ENCODE measurements around the gene HLCS. TPM values are rescaled to one million over a fixed set of nuclear protein-coding genes. Genes with fewer than 3 reads are reported as not detected.

Gene HLCS
- total RNA-seq, 2 donors from 2014 or later: 6.9 to 10.0 TPM

DNA sequence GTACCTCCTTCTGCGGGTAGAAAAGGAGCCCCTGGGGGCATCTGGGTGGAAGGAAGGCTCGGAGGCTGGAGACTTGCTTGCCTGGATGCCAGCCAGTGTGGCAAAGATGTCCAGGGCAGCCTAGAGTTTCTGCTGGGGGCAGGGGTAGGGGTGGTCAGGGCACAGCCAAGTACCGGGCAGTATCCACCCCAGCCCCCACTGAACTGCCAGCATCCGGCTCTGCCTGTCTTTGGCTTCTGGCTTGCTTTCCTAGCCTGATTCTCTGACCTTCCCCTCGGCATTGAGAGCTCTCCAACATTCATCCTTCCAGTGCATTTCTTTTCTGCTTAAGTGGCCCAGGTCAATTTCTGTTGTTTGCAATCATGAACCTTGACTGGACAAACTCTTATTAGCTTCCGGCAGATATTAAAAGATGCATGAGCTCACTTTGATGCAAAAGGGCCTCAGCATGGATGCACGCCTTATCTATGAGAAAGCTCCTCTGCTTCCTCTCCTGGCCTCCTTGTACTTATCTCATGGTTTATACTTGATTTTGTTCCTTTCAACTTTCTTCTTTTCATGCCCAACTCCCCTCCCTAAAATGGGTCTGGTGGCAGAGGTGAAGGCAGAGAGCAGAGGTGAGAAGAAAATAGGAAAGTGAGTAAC is 116.9 kb downstream of the HLCS start:
- Histone ChIP-seq H3K27me3 (no peaks in the 10 kb centered on the region), H3K27ac (no peak overlapping the region), H3K36me3 (no peaks in the 10 kb centered on the region), H3K9me3 (no peaks in the 10 kb centered on the region), H3K4me3 (no peak overlapping the region), H3K4me1 (no peaks in the 10 kb centered on the region)
- TF ChIP-seq, protein P1, sequence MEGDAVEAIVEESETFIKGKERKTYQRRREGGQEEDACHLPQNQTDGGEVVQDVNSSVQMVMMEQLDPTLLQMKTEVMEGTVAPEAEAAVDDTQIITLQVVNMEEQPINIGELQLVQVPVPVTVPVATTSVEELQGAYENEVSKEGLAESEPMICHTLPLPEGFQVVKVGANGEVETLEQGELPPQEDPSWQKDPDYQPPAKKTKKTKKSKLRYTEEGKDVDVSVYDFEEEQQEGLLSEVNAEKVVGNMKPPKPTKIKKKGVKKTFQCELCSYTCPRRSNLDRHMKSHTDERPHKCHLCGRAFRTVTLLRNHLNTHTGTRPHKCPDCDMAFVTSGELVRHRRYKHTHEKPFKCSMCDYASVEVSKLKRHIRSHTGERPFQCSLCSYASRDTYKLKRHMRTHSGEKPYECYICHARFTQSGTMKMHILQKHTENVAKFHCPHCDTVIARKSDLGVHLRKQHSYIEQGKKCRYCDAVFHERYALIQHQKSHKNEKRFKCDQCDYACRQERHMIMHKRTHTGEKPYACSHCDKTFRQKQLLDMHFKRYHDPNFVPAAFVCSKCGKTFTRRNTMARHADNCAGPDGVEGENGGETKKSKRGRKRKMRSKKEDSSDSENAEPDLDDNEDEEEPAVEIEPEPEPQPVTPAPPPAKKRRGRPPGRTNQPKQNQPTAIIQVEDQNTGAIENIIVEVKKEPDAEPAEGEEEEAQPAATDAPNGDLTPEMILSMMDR (IDR thresholded peaks at IDR 0.05): no peak
- no peak for DNase-seq (ENCODE audit: low spot score)

DNA sequence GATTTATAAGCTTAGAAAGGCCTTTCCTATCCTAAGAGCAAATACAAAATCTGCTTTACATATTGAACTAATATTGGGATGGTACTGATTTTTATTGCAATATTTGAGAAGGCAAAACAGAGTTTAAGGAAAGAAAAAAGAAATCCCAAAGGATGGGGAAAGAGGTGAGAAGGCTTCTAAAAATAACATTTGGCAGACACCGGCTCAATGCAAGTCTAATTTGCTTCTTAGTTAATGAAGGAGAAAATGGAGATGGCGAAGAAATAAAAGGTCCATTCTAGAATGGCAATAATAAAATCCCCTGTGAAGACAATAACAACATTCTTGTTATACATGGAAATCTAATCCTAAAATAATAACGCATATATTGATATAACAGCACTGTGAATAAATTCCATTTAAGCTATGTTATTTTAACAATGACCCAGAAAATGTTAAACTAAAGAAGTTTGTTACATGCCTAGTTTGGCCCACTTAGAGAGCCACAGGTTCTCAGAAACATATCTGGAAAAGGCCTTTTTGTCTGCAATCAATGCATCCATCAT is 117.7 kb downstream of the HLCS start:
- H3K36me3 ChIP-seq: no peaks in the 10 kb centered on the region
- no peaks in the 10 kb centered on the region for H3K9me3 ChIP-seq
- no peak for DNase-seq (ENCODE audit: low spot score)
- H3K27ac ChIP-seq: no peak overlapping the region
- TF ChIP-seq, protein P1 (IDR thresholded peaks at IDR 0.05): no peak
- no peaks in the 10 kb centered on the region for H3K4me1 ChIP-seq
- no peaks in the 10 kb centered on the region for H3K27me3 ChIP-seq
- no peak overlapping the region for H3K4me3 ChIP-seq

DNA sequence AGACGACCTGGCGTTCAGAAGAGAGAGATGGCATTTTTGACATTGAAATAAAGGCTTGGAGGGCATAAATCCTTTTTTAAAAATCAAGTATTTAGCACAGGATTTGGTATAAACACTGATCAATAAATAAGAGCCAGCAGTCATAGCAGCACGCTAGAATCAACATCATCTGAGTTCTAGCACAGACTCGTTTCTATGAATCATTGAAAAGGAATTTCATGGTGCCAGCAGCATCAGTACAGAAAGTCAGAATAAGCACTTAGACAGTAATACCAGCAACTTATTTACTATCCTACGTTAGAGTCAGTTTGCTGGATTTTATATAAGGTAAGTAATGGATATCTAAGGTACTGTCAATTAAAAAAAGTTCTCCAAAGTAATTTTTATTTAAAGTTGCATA is 119.3 kb downstream of the HLCS start:
- no peaks in the 10 kb centered on the region for H3K4me1 ChIP-seq
- H3K4me3 ChIP-seq: no peak overlapping the region
- TF ChIP-seq, protein P1 (IDR thresholded peaks at IDR 0.05): no peak
- no peak overlapping the region for H3K27ac ChIP-seq
- H3K9me3 ChIP-seq: no peaks in the 10 kb centered on the region
- no peaks in the 10 kb centered on the region for H3K27me3 ChIP-seq
- H3K36me3 ChIP-seq: no peaks in the 10 kb centered on the region
- DNase-seq (ENCODE audit: low spot score): no peak

DNA sequence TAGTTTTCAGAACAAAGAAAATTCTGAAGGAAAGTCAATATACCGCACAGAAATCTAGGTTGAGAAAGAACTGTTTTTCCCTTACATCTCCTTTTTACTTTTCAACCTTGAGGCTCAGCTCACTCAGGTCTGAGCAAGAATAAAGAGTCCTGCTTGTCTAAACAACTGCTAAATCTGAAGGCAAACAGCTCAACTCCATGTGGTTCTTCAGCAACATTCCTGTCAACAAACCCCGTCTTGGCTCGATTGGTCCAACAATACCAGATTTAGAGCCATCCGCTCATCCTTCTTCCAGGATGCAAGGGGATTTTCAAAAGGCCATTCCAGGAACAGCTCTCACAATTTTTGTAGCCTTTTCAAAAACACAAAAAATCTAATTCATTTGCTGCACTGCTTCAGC is 119.8 kb downstream of the HLCS start:
- no peaks in the 10 kb centered on the region for H3K36me3 ChIP-seq

DNA sequence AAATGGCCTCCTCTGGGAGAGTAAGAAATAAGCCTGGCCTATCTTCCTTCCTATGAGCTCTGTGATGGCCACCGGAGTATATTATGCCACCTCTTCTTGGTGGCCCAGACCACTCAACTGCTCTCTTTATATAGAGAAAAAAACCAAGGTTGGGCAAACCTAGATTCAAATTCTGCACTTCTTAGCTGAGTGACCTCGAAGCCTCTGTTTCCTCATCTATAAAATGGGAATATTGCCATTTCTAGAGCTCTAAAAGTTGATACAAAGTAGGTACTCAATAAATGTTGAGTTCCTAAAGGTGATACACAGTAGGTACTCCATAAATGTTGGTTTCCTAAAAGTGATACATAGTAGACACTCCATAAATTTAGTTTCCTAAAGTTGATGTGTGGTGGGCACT is 120.7 kb downstream of the HLCS start:
- H3K27ac ChIP-seq: no peak overlapping the region
- H3K4me1 ChIP-seq: no peaks in the 10 kb centered on the region
- H3K9me3 ChIP-seq: no peaks in the 10 kb centered on the region
- TF ChIP-seq, protein P1 (IDR thresholded peaks at IDR 0.05): no peak
- no peak for DNase-seq (ENCODE audit: low spot score)
- no peaks in the 10 kb centered on the region for H3K36me3 ChIP-seq
- H3K27me3 ChIP-seq: no peaks in the 10 kb centered on the region
- H3K4me3 ChIP-seq: no peak overlapping the region

More for the DNA sequence above, 119.8 kb downstream of the HLCS start:
- DNase-seq (ENCODE audit: low spot score): no peak
- TF ChIP-seq, protein P1 (IDR thresholded peaks at IDR 0.05): no peak
- H3K27ac ChIP-seq: no peak overlapping the region
- no peaks in the 10 kb centered on the region for H3K27me3 ChIP-seq
- H3K4me1 ChIP-seq: no peaks in the 10 kb centered on the region
- no peaks in the 10 kb centered on the region for H3K9me3 ChIP-seq
- H3K4me3 ChIP-seq: no peak overlapping the region

DNA sequence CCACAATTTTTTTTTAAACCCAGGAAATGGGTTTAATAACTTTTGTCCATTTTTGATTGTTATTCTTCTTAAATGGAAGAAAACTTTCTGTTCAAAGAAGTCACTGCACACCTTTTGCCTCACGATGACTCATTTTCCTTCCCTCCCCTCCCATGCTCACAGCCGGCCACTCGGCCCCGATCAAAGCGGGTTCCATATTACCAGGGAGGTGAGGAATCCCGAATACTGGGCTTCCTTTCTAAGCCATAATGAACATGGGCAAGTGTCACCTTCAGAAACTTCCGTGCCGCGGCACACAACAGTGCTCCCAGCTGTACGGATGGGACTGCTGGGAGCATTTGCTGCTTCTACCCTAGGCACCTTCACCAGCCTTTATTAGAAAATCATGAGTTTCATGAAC is 121.4 kb downstream of the HLCS start:
- no peak for DNase-seq (ENCODE audit: low spot score)
- Histone ChIP-seq H3K4me1 (no peaks in the 10 kb centered on the region), H3K4me3 (no peak overlapping the region), H3K27me3 (no peaks in the 10 kb centered on the region), H3K27ac (no peak overlapping the region), H3K36me3 (no peaks in the 10 kb centered on the region), H3K9me3 (no peaks in the 10 kb centered on the region)
- TF ChIP-seq, protein P1 (IDR thresholded peaks at IDR 0.05): no peak

Measured in right atrium auricular region (tissue), 2 donors.